Muscle of back (tissue), 11 donors: ENCODE data around the gene GORASP1. TPM values are rescaled to one million over a fixed set of nuclear protein-coding genes. Genes with fewer than 3 reads are reported as not detected.

Experiments
- DNase-seq, 3 donors: peaks; one replicate each; pipeline versions ENCODE4 v3.0.0 to v3.0.0-alpha.2; 2013
- polyA plus RNA-seq, 10 donors: library from polyadenylated mRNA; unstranded; fragments of 120-200 nt; gene quantifications; one replicate each; pipeline ENCODE4 v1.2.1, GENCODE V29; 2013; ENCODE audit not compliant: insufficient read length in 10 of 10

The GORASP1 gene
- polyA plus RNA-seq, 10 donors, result 25.6 to 43.0 (median 33.9) TPM

GRCh38 chr3:39103324-39103693, 4.1 kb downstream of the GORASP1 start:
- no peak for DNase-seq

GRCh38 chr3:39102504-39103323, 4.7 kb downstream of the GORASP1 start:
- no peak for DNase-seq

- no peak for DNase-seq
Measured at GRCh38 chr3:39101022-39101689, 6.3 kb downstream of the GORASP1 start.

- no peak for DNase-seq
Measured at GRCh38 chr3:39100500-39100886, 6.9 kb downstream of the GORASP1 start.

- no peak for DNase-seq
Measured at GRCh38 chr3:39099738-39100499, 7.5 kb downstream of the GORASP1 start.

GRCh38 chr3:39099242-39099641, 8.2 kb downstream of the GORASP1 start:
- no peak for DNase-seq

GRCh38 chr3:39098473-39099000, 8.9 kb downstream of the GORASP1 start:
- DNase-seq, result no peak

GRCh38 chr3:39097716-39098472, 9.5 kb downstream of the GORASP1 start:
- DNase-seq, result no peak

GRCh38 chr3:39096775-39097174, 10.7 kb downstream of the GORASP1 start:
- no peak for DNase-seq

GRCh38 chr3:39095778-39096177, 11.6 kb downstream of the GORASP1 start:
- DNase-seq, result no peak

- DNase-seq, result no peak
Measured at GRCh38 chr3:39094851-39095677, 12.4 kb downstream of the GORASP1 start.

- no peak for DNase-seq
Measured at GRCh38 chr3:39090922-39091321, 16.5 kb downstream of the GORASP1 start.

- no peak for DNase-seq
Measured at GRCh38 chr3:39088889-39089288, 18.5 kb downstream of the GORASP1 start.

- DNase-seq, result no peak
Measured at GRCh38 chr3:39088456-39088855, 19.0 kb downstream of the GORASP1 start.

GRCh38 chr3:39086144-39086543, 21.3 kb downstream of the GORASP1 start:
- DNase-seq, result no peak

GRCh38 chr3:39082666-39083313, 24.6 kb downstream of the GORASP1 start:
- DNase-seq, result no peak

GRCh38 chr3:39080026-39080425, 27.4 kb downstream of the GORASP1 start:
- DNase-seq, result no peak

- no peak for DNase-seq
Measured at GRCh38 chr3:39079530-39079929, 27.9 kb downstream of the GORASP1 start.

GRCh38 chr3:39075910-39076309, 31.5 kb downstream of the GORASP1 start:
- no peak for DNase-seq

GRCh38 chr3:39068556-39068955, 38.9 kb downstream of the GORASP1 start:
- no peak for DNase-seq
